ENCODE data around the gene MTPN. TPM values are rescaled to one million over a fixed set of nuclear protein-coding genes. Genes with fewer than 3 reads are reported as not detected.

MTPN gene
- polyA plus RNA-seq, 4 donors, result 56.7 to 88.8 (median 62.4) TPM

DNA sequence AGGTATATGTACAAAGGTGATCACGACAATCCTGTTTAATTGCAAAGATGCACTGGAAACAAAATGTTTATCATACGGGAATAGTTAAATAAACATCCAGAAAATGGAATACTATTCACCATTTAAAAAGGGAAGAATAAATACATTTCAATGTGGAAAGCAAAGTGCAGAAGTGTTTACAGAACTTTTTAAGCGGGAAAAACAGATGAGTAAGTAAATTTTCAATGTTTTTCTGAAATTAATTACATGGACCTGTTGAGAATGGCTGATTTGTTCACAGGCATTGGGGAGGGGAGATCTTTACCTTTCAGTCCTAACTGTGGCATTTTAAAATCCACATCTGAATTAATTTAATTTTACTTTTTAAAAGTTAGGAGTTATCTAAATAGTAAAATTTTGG is 7.1 kb downstream of the MTPN start:
- Histone ChIP-seq H3K27ac (ENCODE audit: low read depth in 1 of 3, low read length in 2 of 3) (no peak overlapping the region), H3K36me3 (ENCODE audit: control insufficient read depth in 3 of 3, insufficient read depth in 2 of 3, low read depth in 1 of 3, low read length in 3 of 3) (peaks cover 0 to 5% (median 3%) of the 10 kb centered on the region in 3 donors), H3K4me3 (ENCODE audit: low read depth in 1 of 3, low read length in 3 of 3) (no peak overlapping the region), H3K9me3 (ENCODE audit: control insufficient read depth in 2 of 2, insufficient read depth in 1 of 2, low read depth in 1 of 2, low read length in 1 of 2) (no peaks in the 10 kb centered on the region), H3K4me1 (ENCODE audit: control insufficient read depth in 3 of 3, insufficient read depth in 2 of 3, low read depth in 1 of 3, low read length in 2 of 3) (peaks cover 0 to 9% (median 0%) of the 10 kb centered on the region in 3 donors), H3K27me3 (ENCODE audit: control insufficient read depth in 3 of 3, insufficient read depth in 3 of 3, low read length in 3 of 3) (no peaks in the 10 kb centered on the region)
- 83 to 96% (median 95%) methylated on average over 3 of the region's 3 CpGs for WGBS, 3 donors
- FAIRE-seq, result no peak
- no peak for DNase-seq

DNA sequence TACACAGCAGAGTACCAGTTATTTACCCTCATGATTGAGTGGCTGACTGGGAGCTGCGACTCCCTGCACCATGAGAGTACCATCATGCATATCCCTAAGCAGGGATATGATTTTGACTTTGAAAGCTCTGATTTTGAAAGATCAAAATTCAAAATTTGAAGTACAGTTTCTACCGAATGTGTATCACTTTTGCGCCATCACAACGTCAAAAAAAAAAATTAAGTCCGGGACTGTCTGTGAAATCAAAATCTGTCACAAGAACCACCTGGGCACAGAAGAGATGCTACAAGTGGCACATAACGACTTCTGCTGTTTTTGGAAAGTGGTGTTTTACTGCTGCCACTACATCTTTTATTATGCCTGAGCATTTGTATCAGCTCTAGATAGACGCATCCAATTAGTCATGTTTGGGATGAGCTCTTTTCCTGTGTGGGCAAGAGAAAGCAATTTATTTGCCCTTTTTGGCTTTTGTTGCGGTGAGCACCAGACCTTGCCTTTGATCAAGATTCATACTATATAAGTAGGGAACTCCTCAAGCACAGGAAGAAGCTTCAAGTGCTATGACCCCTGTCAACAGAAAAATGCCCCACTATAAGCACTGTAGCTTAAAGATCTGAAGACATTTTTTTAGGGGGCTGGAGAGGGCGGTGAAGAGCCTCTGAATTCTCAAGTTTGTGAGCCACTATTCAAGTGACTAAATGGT is 10.7 kb downstream of the MTPN start:
- Histone ChIP-seq H3K4me1 (ENCODE audit: control insufficient read depth in 3 of 3, insufficient read depth in 2 of 3, low read depth in 1 of 3, low read length in 2 of 3) (peaks cover 0 to 9% (median 0%) of the 10 kb centered on the region in 3 donors), H3K36me3 (ENCODE audit: control insufficient read depth in 3 of 3, insufficient read depth in 2 of 3, low read depth in 1 of 3, low read length in 3 of 3) (peaks cover 0 to 1% (median 0%) of the 10 kb centered on the region in 3 donors), H3K27me3 (ENCODE audit: control insufficient read depth in 3 of 3, insufficient read depth in 3 of 3, low read length in 3 of 3) (no peaks in the 10 kb centered on the region), H3K9me3 (ENCODE audit: control insufficient read depth in 2 of 2, insufficient read depth in 1 of 2, low read depth in 1 of 2, low read length in 1 of 2) (no peaks in the 10 kb centered on the region), H3K27ac (ENCODE audit: low read depth in 1 of 3, low read length in 2 of 3) (no peak overlapping the region), H3K4me3 (ENCODE audit: low read depth in 1 of 3, low read length in 3 of 3) (no peak overlapping the region)
- 89 to 93% (median 91%) methylated on average over 9 of the region's 9 CpGs for WGBS, 3 donors
- no peak for DNase-seq
- FAIRE-seq, result no peak

DNA sequence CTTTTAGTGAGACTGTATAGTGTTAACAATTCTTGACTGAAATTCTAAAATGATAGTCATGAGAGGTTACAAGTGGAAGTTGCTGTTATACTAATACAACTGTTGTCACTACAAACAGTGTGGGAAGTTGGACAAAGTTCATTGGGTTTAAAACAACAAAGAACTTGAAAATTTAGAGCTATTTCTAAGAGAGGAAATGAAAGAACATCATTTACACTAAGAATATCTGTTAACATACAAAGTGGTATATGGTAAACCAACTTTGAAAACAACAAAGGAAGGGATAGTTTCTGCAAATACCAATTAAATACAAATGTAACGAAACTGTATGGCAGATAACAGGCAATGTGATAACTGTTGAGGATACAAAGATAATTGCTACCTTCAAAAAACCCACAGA is 11.6 kb downstream of the MTPN start:
- peaks cover 0 to 8% (median 0%) of the 10 kb centered on the region in 3 donors for H3K4me1 ChIP-seq (ENCODE audit: control insufficient read depth in 3 of 3, insufficient read depth in 2 of 3, low read depth in 1 of 3, low read length in 2 of 3)
- DNase-seq (no peak), FAIRE-seq (peak; percentile 5)
- no peak overlapping the region for H3K4me3 ChIP-seq (ENCODE audit: low read depth in 1 of 3, low read length in 3 of 3)
- no peak overlapping the region for H3K27ac ChIP-seq (ENCODE audit: low read depth in 1 of 3, low read length in 2 of 3)
- H3K27me3 ChIP-seq (ENCODE audit: control insufficient read depth in 3 of 3, insufficient read depth in 3 of 3, low read length in 3 of 3), result no peaks in the 10 kb centered on the region
- H3K36me3 ChIP-seq (ENCODE audit: control insufficient read depth in 3 of 3, insufficient read depth in 2 of 3, low read depth in 1 of 3, low read length in 3 of 3), result peaks cover 0 to 1% (median 0%) of the 10 kb centered on the region in 3 donors
- no peaks in the 10 kb centered on the region for H3K9me3 ChIP-seq (ENCODE audit: control insufficient read depth in 2 of 2, insufficient read depth in 1 of 2, low read depth in 1 of 2, low read length in 1 of 2)
- WGBS, 3 donors, result 69 to 92% (median 73%) methylated on average over 1 of the region's 1 CpG

DNA sequence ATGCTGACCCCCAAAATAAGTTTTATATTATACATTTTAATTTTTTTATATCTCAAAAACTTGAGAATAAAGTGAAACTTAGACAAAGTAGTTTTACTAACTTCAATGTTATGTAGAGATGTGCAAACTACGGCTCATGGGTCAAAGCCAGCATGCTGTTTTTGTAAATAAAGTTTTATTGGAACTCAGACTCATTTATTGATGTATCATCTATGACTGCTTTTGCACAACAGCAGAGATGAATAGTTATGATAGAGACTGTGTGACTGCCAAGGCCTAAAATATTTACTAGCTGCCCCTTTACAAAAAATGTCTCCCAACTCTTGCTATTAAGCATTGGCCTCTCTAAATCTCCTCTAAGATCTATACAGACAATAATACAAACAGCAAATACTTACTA is 12.4 kb downstream of the MTPN start:
- H3K4me1 ChIP-seq (ENCODE audit: control insufficient read depth in 3 of 3, insufficient read depth in 2 of 3, low read depth in 1 of 3, low read length in 2 of 3), result peaks cover 0 to 8% (median 0%) of the 10 kb centered on the region in 3 donors

DNA sequence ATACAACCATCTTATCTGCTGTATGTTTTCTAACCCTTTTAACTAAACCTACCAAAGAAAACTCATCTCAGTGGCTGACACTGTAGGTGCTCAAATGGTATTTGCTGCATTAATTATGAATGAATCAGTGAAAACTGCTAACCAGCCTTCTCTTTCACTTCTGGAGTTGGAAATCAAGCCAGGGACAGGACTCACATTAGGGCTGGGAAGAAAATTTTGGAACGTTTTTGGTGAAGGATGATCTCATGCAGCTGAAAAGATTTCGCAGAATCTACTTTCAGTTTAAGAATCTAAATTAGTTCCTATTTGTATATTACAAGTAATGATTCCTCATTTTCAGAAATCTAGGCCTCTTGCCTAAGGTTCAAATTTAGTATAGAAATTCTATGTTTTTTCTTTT is 12.9 kb downstream of the MTPN start:
- H3K4me1 ChIP-seq (ENCODE audit: control insufficient read depth in 3 of 3, insufficient read depth in 2 of 3, low read depth in 1 of 3, low read length in 2 of 3), result peaks cover 0 to 8% (median 0%) of the 10 kb centered on the region in 3 donors
- H3K4me3 ChIP-seq (ENCODE audit: low read depth in 1 of 3, low read length in 3 of 3), result no peak overlapping the region
- no peaks in the 10 kb centered on the region for H3K27me3 ChIP-seq (ENCODE audit: control insufficient read depth in 3 of 3, insufficient read depth in 3 of 3, low read length in 3 of 3)
- no peaks in the 10 kb centered on the region for H3K9me3 ChIP-seq (ENCODE audit: control insufficient read depth in 2 of 2, insufficient read depth in 1 of 2, low read depth in 1 of 2, low read length in 1 of 2)
- FAIRE-seq, result no peak
- peak overlapping the region in 1 of 3 donors; percentile 24 for H3K27ac ChIP-seq (ENCODE audit: low read depth in 1 of 3, low read length in 2 of 3)
- peaks cover 0 to 1% (median 0%) of the 10 kb centered on the region in 3 donors for H3K36me3 ChIP-seq (ENCODE audit: control insufficient read depth in 3 of 3, insufficient read depth in 2 of 3, low read depth in 1 of 3, low read length in 3 of 3)
- 36 to 69% (median 66%) methylated on average over 2 of the region's 2 CpGs for WGBS, 3 donors
- DNase-seq, result no peak

More for the DNA sequence above, 12.4 kb downstream of the MTPN start:
- DNase-seq, result no peak
- Histone ChIP-seq H3K4me3 (ENCODE audit: low read depth in 1 of 3, low read length in 3 of 3) (no peak overlapping the region), H3K27ac (ENCODE audit: low read depth in 1 of 3, low read length in 2 of 3) (no peak overlapping the region), H3K27me3 (ENCODE audit: control insufficient read depth in 3 of 3, insufficient read depth in 3 of 3, low read length in 3 of 3) (no peaks in the 10 kb centered on the region), H3K36me3 (ENCODE audit: control insufficient read depth in 3 of 3, insufficient read depth in 2 of 3, low read depth in 1 of 3, low read length in 3 of 3) (peaks cover 0 to 1% (median 0%) of the 10 kb centered on the region in 3 donors), H3K9me3 (ENCODE audit: control insufficient read depth in 2 of 2, insufficient read depth in 1 of 2, low read depth in 1 of 2, low read length in 1 of 2) (no peaks in the 10 kb centered on the region)
- no peak for FAIRE-seq
- WGBS, 3 donors, result 91 to 100% (median 100%) methylated on average over 1 of the region's 1 CpG

DNA sequence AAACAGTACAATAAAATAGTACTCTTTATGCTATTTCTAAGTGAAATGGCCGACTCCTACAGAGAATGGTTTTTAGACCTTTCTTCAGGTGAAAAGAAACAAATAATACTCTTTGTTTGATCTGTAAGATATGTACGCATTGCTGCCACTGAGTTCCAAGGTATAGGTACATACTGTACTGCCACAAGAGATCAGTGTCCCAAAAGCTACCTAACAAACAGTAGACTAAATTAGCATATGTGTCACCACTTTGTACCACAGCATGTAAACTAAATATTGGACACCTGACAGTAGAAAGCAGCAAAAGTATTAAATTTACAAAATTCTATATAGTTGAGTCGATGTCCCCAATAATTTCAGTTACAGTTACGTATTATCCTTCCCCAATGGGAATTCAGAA is 14.4 kb downstream of the MTPN start:
- H3K27ac ChIP-seq (ENCODE audit: low read depth in 1 of 3, low read length in 2 of 3), result no peak overlapping the region
- WGBS, 3 donors, result 90 to 96% (median 93%) methylated on average over 4 of the region's 4 CpGs
- no peak for FAIRE-seq

DNA sequence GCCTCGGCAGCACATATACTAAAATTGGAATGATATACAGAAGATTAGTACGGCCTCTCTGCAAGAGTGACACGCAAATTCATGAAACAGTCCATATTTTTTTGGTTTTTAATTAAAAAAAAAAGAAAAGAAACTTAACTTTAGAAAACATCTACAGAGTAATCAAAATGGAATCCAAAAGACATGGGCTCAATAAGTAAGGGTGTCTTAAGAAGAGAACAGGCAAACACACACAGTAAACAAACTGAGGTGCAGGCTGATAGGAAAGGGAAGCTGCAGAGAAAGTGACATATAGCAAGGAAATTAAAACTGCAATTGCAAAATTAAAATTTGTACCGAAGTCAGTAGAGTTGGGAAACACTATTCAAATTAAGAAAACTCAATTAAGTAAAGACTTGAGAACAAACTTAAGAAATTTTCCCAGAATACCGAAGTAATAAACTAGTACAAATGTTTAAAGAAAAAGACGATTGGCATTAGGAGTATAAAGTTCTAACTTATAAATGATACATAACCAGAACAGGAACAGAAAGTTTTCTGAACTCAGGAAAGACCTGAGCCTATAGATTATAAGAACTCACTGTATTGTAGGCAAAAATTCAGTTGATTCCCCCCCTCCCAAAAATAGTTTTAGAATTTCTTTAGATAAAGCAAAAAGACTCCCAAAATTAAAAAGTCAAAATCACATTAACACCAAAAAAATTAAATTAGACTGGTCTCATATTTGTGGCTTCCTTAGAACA is 16.3 kb downstream of the MTPN start:
- WGBS, 3 donors, result 78 to 90% (median 85%) methylated on average over 6 of the region's 6 CpGs
- FAIRE-seq, result no peak
- no peak for DNase-seq
- Histone ChIP-seq H3K9me3 (ENCODE audit: control insufficient read depth in 2 of 2, insufficient read depth in 1 of 2, low read depth in 1 of 2, low read length in 1 of 2) (no peaks in the 10 kb centered on the region), H3K36me3 (ENCODE audit: control insufficient read depth in 3 of 3, insufficient read depth in 2 of 3, low read depth in 1 of 3, low read length in 3 of 3) (peaks cover 0 to 3% (median 0%) of the 10 kb centered on the region in 3 donors), H3K4me1 (ENCODE audit: control insufficient read depth in 3 of 3, insufficient read depth in 2 of 3, low read depth in 1 of 3, low read length in 2 of 3) (peaks cover 0 to 2% (median 0%) of the 10 kb centered on the region in 3 donors), H3K27me3 (ENCODE audit: control insufficient read depth in 3 of 3, insufficient read depth in 3 of 3, low read length in 3 of 3) (no peaks in the 10 kb centered on the region), H3K4me3 (ENCODE audit: low read depth in 1 of 3, low read length in 3 of 3) (no peak overlapping the region), H3K27ac (ENCODE audit: low read depth in 1 of 3, low read length in 2 of 3) (no peak overlapping the region)

More for the DNA sequence above, 14.4 kb downstream of the MTPN start:
- Histone ChIP-seq H3K9me3 (ENCODE audit: control insufficient read depth in 2 of 2, insufficient read depth in 1 of 2, low read depth in 1 of 2, low read length in 1 of 2) (no peaks in the 10 kb centered on the region), H3K4me3 (ENCODE audit: low read depth in 1 of 3, low read length in 3 of 3) (no peak overlapping the region), H3K4me1 (ENCODE audit: control insufficient read depth in 3 of 3, insufficient read depth in 2 of 3, low read depth in 1 of 3, low read length in 2 of 3) (peaks cover 0 to 8% (median 0%) of the 10 kb centered on the region in 3 donors), H3K36me3 (ENCODE audit: control insufficient read depth in 3 of 3, insufficient read depth in 2 of 3, low read depth in 1 of 3, low read length in 3 of 3) (peaks cover 0 to under 1% (median 0%) of the 10 kb centered on the region in 3 donors), H3K27me3 (ENCODE audit: control insufficient read depth in 3 of 3, insufficient read depth in 3 of 3, low read length in 3 of 3) (no peaks in the 10 kb centered on the region)
- no peak for DNase-seq

DNA sequence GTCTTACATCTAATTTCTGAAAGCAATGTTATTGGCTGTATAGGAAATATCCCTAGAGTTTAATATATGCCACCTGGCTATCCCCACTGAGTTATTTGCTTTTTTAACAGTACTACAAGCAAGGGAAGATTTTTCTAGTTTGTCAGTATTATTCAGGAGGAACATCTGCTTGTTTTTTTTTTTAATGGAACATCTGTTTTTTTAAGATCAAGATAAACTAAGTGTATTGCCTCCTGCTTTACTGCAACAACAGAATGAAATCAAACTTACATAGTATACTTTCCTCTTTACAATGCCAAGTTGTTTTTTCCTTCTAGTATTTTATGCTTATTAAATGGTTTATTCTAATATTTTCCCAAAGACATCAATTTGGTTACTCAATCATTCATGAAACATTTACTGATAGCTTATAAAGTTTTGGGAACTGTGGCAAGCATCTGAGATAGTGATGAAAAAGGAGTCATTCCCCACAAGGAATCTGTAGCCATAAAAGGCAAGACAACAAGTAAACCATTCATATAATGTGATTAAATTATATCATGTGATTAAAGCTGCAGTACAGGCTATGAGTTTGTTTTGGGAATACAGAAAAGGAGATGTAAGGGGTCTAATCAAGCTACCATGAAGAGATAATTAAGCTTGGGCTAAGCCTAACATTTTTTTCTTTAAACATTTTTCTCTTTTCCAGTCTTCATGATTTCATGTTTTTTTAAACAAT is 17.4 kb downstream of the MTPN start:
- Histone ChIP-seq H3K4me1 (ENCODE audit: control insufficient read depth in 3 of 3, insufficient read depth in 2 of 3, low read depth in 1 of 3, low read length in 2 of 3) (peaks cover 0 to 2% (median 0%) of the 10 kb centered on the region in 3 donors), H3K36me3 (ENCODE audit: control insufficient read depth in 3 of 3, insufficient read depth in 2 of 3, low read depth in 1 of 3, low read length in 3 of 3) (peaks cover 0 to 3% (median 0%) of the 10 kb centered on the region in 3 donors), H3K4me3 (ENCODE audit: low read depth in 1 of 3, low read length in 3 of 3) (no peak overlapping the region), H3K27ac (ENCODE audit: low read depth in 1 of 3, low read length in 2 of 3) (no peak overlapping the region), H3K9me3 (ENCODE audit: control insufficient read depth in 2 of 2, insufficient read depth in 1 of 2, low read depth in 1 of 2, low read length in 1 of 2) (no peaks in the 10 kb centered on the region), H3K27me3 (ENCODE audit: control insufficient read depth in 3 of 3, insufficient read depth in 3 of 3, low read length in 3 of 3) (no peaks in the 10 kb centered on the region)
- no peak for DNase-seq
- FAIRE-seq, result no peak
